Measurements from ENCODE around the gene CDC42EP5.
A peak's percentile ranks its signal among the peaks of the same experiment; 100 is the strongest.

Gene CDC42EP5

GRCh38 chr19:54434112-54434872 lies 38.8 kb downstream of the CDC42EP5 start:
- no peaks in the 10 kb centered on the region for H3K27me3 ChIP-seq (replicated peaks; ENCODE audit: control insufficient read depth, insufficient read depth, low read length)
- no peak for DNase-seq (ENCODE audit: extremely low read depth, insufficient read length)
- no peak overlapping the region for H3K4me3 ChIP-seq (replicated peaks; ENCODE audit: low read depth, low read length)
- TF ChIP-seq CTCF (IDR thresholded peaks at IDR 0.05; ENCODE audit: insufficient read depth, low read length, poor library complexity, severe bottlenecking), result no peak
- no peaks in the 10 kb centered on the region; the same call in 1 of the 2 replicates for H3K36me3 ChIP-seq (ENCODE audit: control insufficient read depth, insufficient read depth, low read length)

GRCh38 chr19:54433697-54434096 lies 39.4 kb downstream of the CDC42EP5 start:
- Histone ChIP-seq H3K27me3 (replicated peaks; ENCODE audit: control insufficient read depth, insufficient read depth, low read length) (no peaks in the 10 kb centered on the region), H3K4me3 (replicated peaks; ENCODE audit: low read depth, low read length) (no peak overlapping the region), H3K36me3 (ENCODE audit: control insufficient read depth, insufficient read depth, low read length) (no peaks in the 10 kb centered on the region)
- TF ChIP-seq CTCF (IDR thresholded peaks at IDR 0.05; ENCODE audit: insufficient read depth, low read length, poor library complexity, severe bottlenecking), result no peak
- no peak for DNase-seq (ENCODE audit: extremely low read depth, insufficient read length)

- no peaks in the 10 kb centered on the region for H3K36me3 ChIP-seq (ENCODE audit: control insufficient read depth, insufficient read depth, low read length)
- no peak overlapping the region for H3K4me3 ChIP-seq (replicated peaks; ENCODE audit: low read depth, low read length)
- no peak for TF ChIP-seq CTCF (IDR thresholded peaks at IDR 0.05; ENCODE audit: insufficient read depth, low read length, poor library complexity, severe bottlenecking)
- no peak for DNase-seq (ENCODE audit: extremely low read depth, insufficient read length)
- H3K27me3 ChIP-seq (replicated peaks; ENCODE audit: control insufficient read depth, insufficient read depth, low read length), result no peaks in the 10 kb centered on the region
These were observed 40.9 kb downstream of the CDC42EP5 start for GRCh38 chr19:54432144-54432738.

GRCh38 chr19:54431255-54431838 lies 41.7 kb downstream of the CDC42EP5 start:
- H3K27me3 ChIP-seq (replicated peaks; ENCODE audit: control insufficient read depth, insufficient read depth, low read length), result no peaks in the 10 kb centered on the region
- TF ChIP-seq CTCF (IDR thresholded peaks at IDR 0.05; ENCODE audit: insufficient read depth, low read length, poor library complexity, severe bottlenecking), result no peak
- H3K4me3 ChIP-seq (replicated peaks; ENCODE audit: low read depth, low read length), result no peak overlapping the region
- no peak for DNase-seq (ENCODE audit: extremely low read depth, insufficient read length)
- H3K36me3 ChIP-seq (ENCODE audit: control insufficient read depth, insufficient read depth, low read length), result no peaks in the 10 kb centered on the region

GRCh38 chr19:54430306-54431254 lies 42.5 kb downstream of the CDC42EP5 start:
- no peak for TF ChIP-seq CTCF (IDR thresholded peaks at IDR 0.05; ENCODE audit: insufficient read depth, low read length, poor library complexity, severe bottlenecking)
- DNase-seq (ENCODE audit: extremely low read depth, insufficient read length), result no peak
- Histone ChIP-seq H3K4me3 (replicated peaks; ENCODE audit: low read depth, low read length) (peak overlapping the region; percentile 22; the same call in 1 of the 2 replicates), H3K27me3 (replicated peaks; ENCODE audit: control insufficient read depth, insufficient read depth, low read length) (no peaks in the 10 kb centered on the region), H3K36me3 (ENCODE audit: control insufficient read depth, insufficient read depth, low read length) (no peaks in the 10 kb centered on the region)

Measured in GM06990 (cell line).